ENCODE results near the gene PSMA4.
A peak's percentile ranks its signal among the peaks of the same experiment; 100 is the strongest.

Gene PSMA4

GRCh38 chr15:78540141-78540870 lies at the start of gene PSMA4:
Gene PSMA4, plus strand, starts transcription at chr15:78540444. Its CDS starts 1,484 bp downstream, at chr15:78541928.
- peak within 1 kb of the TSS; percentile 97 for H3K27ac ChIP-seq

GRCh38 chr15:78492872-78493271 lies 47.4 kb upstream of the PSMA4 start:
- TF ChIP-seq ZFX (IDR thresholded peaks at IDR 0.05) (no peak), CTCF (conservative IDR thresholded peaks at IDR 0.05) (no peak)
- no peak overlapping the region for H3K27ac ChIP-seq

More at GRCh38 chr15:78540141-78540870, at the start of gene PSMA4:
- TF ChIP-seq CTCF (conservative IDR thresholded peaks at IDR 0.05) (no peak), ZFX (IDR thresholded peaks at IDR 0.05) (peak; percentile 51)

- TF ChIP-seq CTCF (conservative IDR thresholded peaks at IDR 0.05) (no peak), ZFX (IDR thresholded peaks at IDR 0.05) (no peak)
- H3K27ac ChIP-seq, result no peak overlapping the region
Measured at GRCh38 chr15:78501857-78502256, 38.4 kb upstream of the PSMA4 start.

GRCh38 chr15:78502641-78503040 lies 37.6 kb upstream of the PSMA4 start:
- no peak overlapping the region for H3K27ac ChIP-seq
- TF ChIP-seq ZFX (IDR thresholded peaks at IDR 0.05) (no peak), CTCF (conservative IDR thresholded peaks at IDR 0.05) (no peak)

GRCh38 chr15:78506971-78507830 lies 33.0 kb upstream of the PSMA4 start, which contains the start of gene HYKK:
Gene HYKK, plus strand, starts transcription at chr15:78507577. Its CDS starts 5,512 bp downstream, at chr15:78513089.
- peak within 1 kb of the TSS; percentile 74 for H3K27ac ChIP-seq
- TF ChIP-seq ZFX (IDR thresholded peaks at IDR 0.05), result peak; percentile 30; the same call in 1 of the 2 replicates
- TF ChIP-seq CTCF (conservative IDR thresholded peaks at IDR 0.05), result no peak; the same call in 1 of the 2 replicates

- TF ChIP-seq ZFX (IDR thresholded peaks at IDR 0.05) (no peak), CTCF (conservative IDR thresholded peaks at IDR 0.05) (no peak; the same call in 1 of the 2 replicates)
- peak overlapping the region; percentile 74 for H3K27ac ChIP-seq
Measured at GRCh38 chr15:78507831-78508160, 32.4 kb upstream of the PSMA4 start.

GRCh38 chr15:78508272-78508671 lies 32.0 kb upstream of the PSMA4 start:
- H3K27ac ChIP-seq, result peak overlapping the region; percentile 74

More at GRCh38 chr15:78508272-78508671, 32.0 kb upstream of the PSMA4 start:
- TF ChIP-seq ZFX (IDR thresholded peaks at IDR 0.05), result no peak
- TF ChIP-seq CTCF (conservative IDR thresholded peaks at IDR 0.05), result no peak
